ES-I3 (cell line): ENCODE results near the gene RABGGTA.
A peak's percentile ranks its signal among the peaks of the same experiment; 100 is the strongest.

Source experiments
- H3K36me3 ChIP-seq: 2 replicates; pipeline ENCODE4 v1.6.1; 2013; ENCODE audit warnings: mild to moderate bottlenecking, low read length, control low read depth, moderate library complexity; ENCODE audit not compliant: insufficient read depth
- H3K4me1 ChIP-seq: 2 replicates; pipeline ENCODE4 v1.6.1; 2013; ENCODE audit warnings: mild to moderate bottlenecking, control low read depth, low read length; ENCODE audit not compliant: insufficient read depth
- H3K9ac ChIP-seq: 2 replicates; pipeline ENCODE4 v1.6.1; 2013; ENCODE audit warnings: low read depth, mild to moderate bottlenecking, low read length, moderate library complexity
- H3K9me3 ChIP-seq: 2 replicates; pipeline ENCODE4 v1.6.1; 2013; ENCODE audit warnings: mild to moderate bottlenecking, low read length, moderate library complexity; ENCODE audit not compliant: control insufficient read depth, insufficient read depth

Gene RABGGTA

GRCh38 chr14:24309538-24310264 is 38.3 kb upstream of the RABGGTA start, which contains the start of gene LTB4R2:
LTB4R2 (plus strand) TSS chr14:24310140; CDS start chr14:24310665, 525 bp downstream.
- Histone ChIP-seq H3K9ac (no peak within 1 kb of the TSS), H3K9me3 (no peaks in the 10 kb centered on the region), H3K36me3 (peaks cover 5% of the 10 kb centered on the region), H3K4me1 (0 out of 2 replicates have a peak, but pooled peaks cover 3% of the 10 kb centered on the region)

- Histone ChIP-seq H3K9me3 (no peaks in the 10 kb centered on the region), H3K36me3 (peaks cover 10% of the 10 kb centered on the region), H3K4me1 (0 out of 2 replicates have a peak, but pooled peaks cover 3% of the 10 kb centered on the region), H3K9ac (no peak overlapping the region)
These were observed 37.1 kb upstream of the RABGGTA start for GRCh38 chr14:24308342-24309124.

GRCh38 chr14:24307575-24308341 is 36.4 kb upstream of the RABGGTA start, which contains the start of gene CIDEB:
CIDEB (minus strand) TSS chr14:24307977; CDS start chr14:24307858, 119 bp downstream.
- Histone ChIP-seq H3K9ac (no peak within 1 kb of the TSS), H3K36me3 (peaks cover 10% of the 10 kb centered on the region), H3K4me1 (0 out of 2 replicates have a peak, but pooled peaks cover 3% of the 10 kb centered on the region), H3K9me3 (no peaks in the 10 kb centered on the region)

- H3K4me1 ChIP-seq = 0 out of 2 replicates have a peak, but pooled peaks cover 3% of the 10 kb centered on the region
- peaks cover 10% of the 10 kb centered on the region for H3K36me3 ChIP-seq
- no peaks in the 10 kb centered on the region for H3K9me3 ChIP-seq
- H3K9ac ChIP-seq = no peak overlapping the region
These were observed 35.8 kb upstream of the RABGGTA start for GRCh38 chr14:24307156-24307574.

- no peak overlapping the region for H3K9ac ChIP-seq
- H3K9me3 ChIP-seq = no peaks in the 10 kb centered on the region
- H3K36me3 ChIP-seq = peaks cover 13% of the 10 kb centered on the region
- H3K4me1 ChIP-seq = 0 out of 2 replicates have a peak, but pooled peaks cover 3% of the 10 kb centered on the region
These were observed 32.6 kb upstream of the RABGGTA start for GRCh38 chr14:24304019-24304387.

- peak overlapping the region; percentile 86 for H3K9ac ChIP-seq
- peaks cover 11% of the 10 kb centered on the region for H3K4me1 ChIP-seq
- H3K36me3 ChIP-seq = peaks cover 14% of the 10 kb centered on the region
- no peaks in the 10 kb centered on the region for H3K9me3 ChIP-seq
These were observed 29.1 kb upstream of the RABGGTA start for GRCh38 chr14:24300326-24300980.

- peaks cover 11% of the 10 kb centered on the region for H3K36me3 ChIP-seq
- H3K9me3 ChIP-seq = no peaks in the 10 kb centered on the region
- peak within 1 kb of the TSS; percentile 86 for H3K9ac ChIP-seq
- peaks cover 11% of the 10 kb centered on the region for H3K4me1 ChIP-seq
These were observed 28.1 kb upstream of the RABGGTA start, which contains the start of the genes DHRS1 and NOP9 for GRCh38 chr14:24299255-24300191. DHRS1 (minus strand) TSS chr14:24299780; CDS start chr14:24299106, 674 bp downstream. NOP9 (plus strand) TSS chr14:24299850; CDS start chr14:24299955, 105 bp downstream.

- H3K36me3 ChIP-seq = peaks cover 7% of the 10 kb centered on the region
- H3K4me1 ChIP-seq = peaks cover 11% of the 10 kb centered on the region
- H3K9me3 ChIP-seq = no peaks in the 10 kb centered on the region
- peak overlapping the region; percentile 86 for H3K9ac ChIP-seq
These were observed 27.5 kb upstream of the RABGGTA start for GRCh38 chr14:24298892-24299254.

- Histone ChIP-seq H3K4me1 (peaks cover 11% of the 10 kb centered on the region), H3K36me3 (peaks cover 7% of the 10 kb centered on the region)
These were observed 26.0 kb upstream of the RABGGTA start for GRCh38 chr14:24297190-24297964.

GRCh38 chr14:24296341-24297157 is 25.2 kb upstream of the RABGGTA start:
- H3K36me3 ChIP-seq = peaks cover 4% of the 10 kb centered on the region
- H3K9me3 ChIP-seq = no peaks in the 10 kb centered on the region
- H3K9ac ChIP-seq = no peak overlapping the region

More at GRCh38 chr14:24297190-24297964, 26.0 kb upstream of the RABGGTA start:
- no peaks in the 10 kb centered on the region for H3K9me3 ChIP-seq
- no peak overlapping the region for H3K9ac ChIP-seq

GRCh38 chr14:24293525-24293924 is 22.1 kb upstream of the RABGGTA start:
- no peaks in the 10 kb centered on the region for H3K9me3 ChIP-seq
- H3K36me3 ChIP-seq = peaks cover 11% of the 10 kb centered on the region
- no peak overlapping the region for H3K9ac ChIP-seq
- peaks cover 11% of the 10 kb centered on the region for H3K4me1 ChIP-seq

More at GRCh38 chr14:24296341-24297157, 25.2 kb upstream of the RABGGTA start:
- peaks cover 11% of the 10 kb centered on the region for H3K4me1 ChIP-seq
